Activated T-cell treated with anti-CD3 and anti-CD28 coated beads for 48 hours (primary cell): ENCODE data around the gene LSR.

ENCODE experiments used
- DNase-seq: peaks from one replicate; pipeline ENCODE4 v3.0.0-alpha.2; 2020; ENCODE audit warnings: low read depth

LSR gene

GRCh38 chr19:35247526-35248309, 1.1 kb upstream of the LSR start:
- DNase-seq: peak; percentile 48

- DNase-seq: no peak
Observed at GRCh38 chr19:35249146-35249847, 495 bp downstream of the LSR start.

- DNase-seq: no peak
Observed at GRCh38 chr19:35249848-35250711, 1.3 kb downstream of the LSR start.

GRCh38 chr19:35251456-35251855, 2.7 kb downstream of the LSR start:
- DNase-seq: no peak

GRCh38 chr19:35253316-35254286, 4.8 kb downstream of the LSR start:
- no peak for DNase-seq

GRCh38 chr19:35254341-35255297, 5.8 kb downstream of the LSR start:
- DNase-seq: no peak

GRCh38 chr19:35256566-35256965, 7.8 kb downstream of the LSR start:
- DNase-seq: no peak

- DNase-seq: no peak
Observed at GRCh38 chr19:35257113-35257461, 8.3 kb downstream of the LSR start.

GRCh38 chr19:35260694-35261304, 12.0 kb downstream of the LSR start:
- no peak for DNase-seq

- no peak for DNase-seq
Observed at GRCh38 chr19:35261356-35262100, 12.7 kb downstream of the LSR start.

GRCh38 chr19:35262101-35262761, 13.4 kb downstream of the LSR start:
- no peak for DNase-seq

- DNase-seq: no peak
Observed at GRCh38 chr19:35264268-35265125, 15.7 kb downstream of the LSR start.

GRCh38 chr19:35265126-35265899, 16.5 kb downstream of the LSR start:
- DNase-seq: no peak

- no peak for DNase-seq
Observed at GRCh38 chr19:35265900-35266519, 17.2 kb downstream of the LSR start.

- DNase-seq: no peak
Observed at GRCh38 chr19:35266520-35267352, 17.9 kb downstream of the LSR start.
